Trophoblast cell (in vitro differentiated cells and primary cell): ENCODE data around the gene DEFB112. TPM values are rescaled to one million over a fixed set of nuclear protein-coding genes. Genes with fewer than 3 reads are reported as not detected.

Experiments used
- DNase-seq, 2 donors: peaks; one replicate each; pipeline ENCODE4 v3.0.0-alpha.2; 2016
- H2AFZ ChIP-seq: 2 replicates; pipeline ENCODE4 v1.6.1; 2013; ENCODE audit warnings: low read length, moderate library complexity, mild to moderate bottlenecking; ENCODE audit not compliant: insufficient read depth, poor library complexity
- H2AK5ac ChIP-seq: 2 replicates; pipeline ENCODE4 v1.6.1; 2013; ENCODE audit warnings: mild to moderate bottlenecking, low read length
- H2BK120ac ChIP-seq: 2 replicates; pipeline ENCODE4 v1.6.1; 2013; ENCODE audit warnings: low read length, mild to moderate bottlenecking, moderate library complexity; ENCODE audit not compliant: insufficient read depth, poor library complexity
- H2BK12ac ChIP-seq: 2 replicates; pipeline ENCODE4 v1.6.1; 2013; ENCODE audit warnings: mild to moderate bottlenecking, low read length, moderate library complexity
- H2BK5ac ChIP-seq: 2 replicates; pipeline ENCODE4 v1.6.1; 2013; ENCODE audit warnings: low read length, low read depth, moderate library complexity, mild to moderate bottlenecking; ENCODE audit not compliant: poor library complexity
- H3K14ac ChIP-seq: 2 replicates; pipeline ENCODE4 v1.6.1; 2013; ENCODE audit warnings: mild to moderate bottlenecking, low read length
- H3K18ac ChIP-seq: 2 replicates; pipeline ENCODE4 v1.6.1; 2013; ENCODE audit warnings: mild to moderate bottlenecking, low read length
- H3K23ac ChIP-seq: 2 replicates; pipeline ENCODE4 v1.6.1; 2013; ENCODE audit warnings: low read length
- H3K27ac ChIP-seq: 2 replicates; pipeline ENCODE4 v1.5.1; 2013; ENCODE audit warnings: low read depth, mild to moderate bottlenecking, inconsistent platforms, low read length, moderate library complexity
- H3K27me3 ChIP-seq: 2 replicates; pipeline ENCODE4 v1.6.1; 2013; ENCODE audit warnings: inconsistent platforms, mild to moderate bottlenecking, low read length, moderate library complexity; ENCODE audit not compliant: insufficient read depth
- H3K36me3 ChIP-seq, 2 experiments: 1 replicate in 1 of 2; 2 replicates in 1 of 2; pipeline ENCODE4 v1.6.1; 2013; ENCODE audit warnings: low read length in 2 of 2, mild to moderate bottlenecking in 2 of 2, moderate library complexity in 1 of 2; ENCODE audit not compliant: insufficient read depth in 2 of 2, control insufficient read depth in 1 of 2
- H3K4ac ChIP-seq: 2 replicates; pipeline ENCODE4 v1.6.1; 2013; ENCODE audit warnings: low read depth, mild to moderate bottlenecking, low read length, moderate library complexity
- H3K4me1 ChIP-seq, 2 experiments: 1 replicate in 1 of 2; 2 replicates in 1 of 2; pipeline ENCODE4 v1.6.1; 2013; ENCODE audit warnings: low read length in 2 of 2, mild to moderate bottlenecking in 2 of 2, moderate library complexity in 1 of 2; ENCODE audit not compliant: insufficient read depth in 2 of 2, control insufficient read depth in 1 of 2
- H3K4me2 ChIP-seq: 2 replicates; pipeline ENCODE4 v1.6.1; 2013; ENCODE audit warnings: inconsistent platforms, mild to moderate bottlenecking, low read length, moderate library complexity
- H3K4me3 ChIP-seq: 2 replicates; pipeline ENCODE4 v1.5.1; 2013; ENCODE audit warnings: mild to moderate bottlenecking, low read depth, low read length, inconsistent platforms
- H3K79me1 ChIP-seq: one replicate; pipeline ENCODE4 v1.6.1; 2013; ENCODE audit warnings: low read length
- H3K79me2 ChIP-seq: 2 replicates; pipeline ENCODE4 v1.6.1; 2013; ENCODE audit warnings: low read length, mild to moderate bottlenecking; ENCODE audit not compliant: control insufficient read depth, insufficient read depth, poor library complexity
- H3K9ac ChIP-seq: 2 replicates; pipeline ENCODE4 v1.6.1; 2013; ENCODE audit warnings: mild to moderate bottlenecking, low read length
- H3K9me3 ChIP-seq: 2 replicates; pipeline ENCODE4 v1.6.1; 2013; ENCODE audit warnings: low read depth, mild to moderate bottlenecking, control low read depth, inconsistent platforms, low read length; ENCODE audit not compliant: insufficient read depth
- H4K12ac ChIP-seq: 2 replicates; pipeline ENCODE4 v1.6.1; 2013; ENCODE audit warnings: low read depth, mild to moderate bottlenecking, low read length, moderate library complexity
- H4K8ac ChIP-seq: 2 replicates; pipeline ENCODE4 v1.6.1; 2013; ENCODE audit warnings: low read depth, mild to moderate bottlenecking, low read length, moderate library complexity
- H4K91ac ChIP-seq: one replicate; pipeline ENCODE4 v1.6.1; 2013; ENCODE audit warnings: low read depth, mild to moderate bottlenecking, low read length, moderate library complexity
- WGBS: extraction: QIAGEN DNeasy Blood & Tissue Kit; methylation state at CpG from one replicate; pipeline ENCODE4 v1.1.7; 2013; ENCODE audit warnings: missing lambda C conversion rate; ENCODE audit not compliant: insufficient read length, insufficient coverage; ENCODE audit errors: extremely low coverage; 5-methylcytosine and 5-hydroxymethylcytosine counted together
- polyA plus RNA-seq: library from polyadenylated mRNA; stranded (reverse); fragments of 200-250 nt; gene quantifications from 2 replicates; pipeline ENCODE4 v1.2.3, GENCODE V29; 2013

The DEFB112 gene, protein sequence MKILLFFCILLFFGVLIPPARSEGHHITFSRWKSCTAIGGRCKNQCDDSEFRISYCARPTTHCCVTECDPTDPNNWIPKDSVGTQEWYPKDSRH
- not detected in 2 replicates for polyA plus RNA-seq

DNA sequence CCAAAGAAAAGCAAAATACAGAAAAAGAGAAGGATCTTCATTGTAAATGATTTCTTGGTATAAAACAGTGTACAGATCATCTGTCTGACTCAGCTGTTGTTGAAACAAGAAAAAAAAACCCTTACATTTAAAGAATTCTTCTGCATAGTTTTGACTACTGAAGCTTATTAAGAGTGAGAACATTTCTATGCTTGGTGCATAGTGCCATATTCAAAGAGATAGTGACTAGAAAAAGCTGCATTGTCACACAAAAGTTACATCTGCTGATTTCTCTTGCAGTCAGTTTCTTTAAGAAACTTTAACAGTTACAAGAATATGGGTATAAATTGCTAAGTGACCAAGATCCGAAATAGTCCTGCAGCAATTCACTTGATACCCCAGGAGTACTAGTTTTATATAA, at the start of gene DEFB112:
DEFB112 (minus strand) TSS at position 101 of the 400 bp plus-strand sequence; CDS start at position 41, 60 bp downstream.
- Histone ChIP-seq H3K9ac (no peak within 1 kb of the TSS), H3K4ac (no peak within 1 kb of the TSS), H2AK5ac (no peak within 1 kb of the TSS), H3K79me1 (no peaks in the 10 kb centered on the region), H3K9me3 (no peaks in the 10 kb centered on the region), H2AFZ (no peak within 1 kb of the TSS), H4K12ac (no peak within 1 kb of the TSS), H3K18ac (no peak within 1 kb of the TSS), H3K4me1 (no peaks in the 10 kb centered on the region), H3K14ac (no peak within 1 kb of the TSS), H3K4me3 (no peak within 1 kb of the TSS), H3K4me2 (no peak within 1 kb of the TSS), H3K27ac (no peak within 1 kb of the TSS), H3K27me3 (no peaks in the 10 kb centered on the region), H3K23ac (no peak within 1 kb of the TSS), H2BK12ac (no peak within 1 kb of the TSS), H4K91ac (no peak within 1 kb of the TSS), H2BK120ac (no peak within 1 kb of the TSS), H4K8ac (no peak within 1 kb of the TSS), H3K36me3 (no peaks in the 10 kb centered on the region), H3K79me2 (no peaks in the 10 kb centered on the region), H2BK5ac (no peak within 1 kb of the TSS)
- DNase-seq: no peak
- WGBS: no CpG with 5 or more reads among the region's 1 CpG

DNA sequence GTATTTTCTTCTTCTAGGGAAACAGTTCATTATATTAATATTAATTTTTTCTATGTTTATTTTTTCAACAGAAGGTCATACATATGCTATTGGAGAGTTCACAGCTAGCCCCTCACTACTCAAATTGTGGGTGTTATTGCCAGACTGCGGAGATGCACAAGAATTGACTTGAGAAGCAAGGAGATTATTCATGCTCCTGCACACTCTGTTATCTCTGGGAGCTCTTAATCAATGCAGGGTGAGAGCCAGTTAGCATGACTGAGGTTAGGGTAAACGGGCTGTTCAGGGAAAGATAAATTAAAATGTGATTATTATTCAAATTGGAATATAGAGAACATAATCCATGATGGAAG, 48.9 kb upstream of the DEFB112 start:
- Histone ChIP-seq H3K18ac (no peak overlapping the region), H2BK12ac (no peak overlapping the region), H3K14ac (no peak overlapping the region), H3K4me1 (peaks cover 0 to 2% of the 10 kb centered on the region in 2 experiments), H4K12ac (no peak overlapping the region), H3K36me3 (no peaks in the 10 kb centered on the region), H2BK5ac (no peak overlapping the region), H3K4me3 (no peak overlapping the region), H2AFZ (no peak overlapping the region), H3K4ac (no peak overlapping the region), H3K23ac (no peak overlapping the region), H3K79me2 (no peaks in the 10 kb centered on the region), H2AK5ac (no peak overlapping the region), H3K9ac (no peak overlapping the region), H3K79me1 (no peaks in the 10 kb centered on the region), H4K8ac (no peak overlapping the region), H3K4me2 (no peak overlapping the region), H3K27me3 (no peaks in the 10 kb centered on the region), H2BK120ac (no peak overlapping the region), H3K9me3 (no peaks in the 10 kb centered on the region), H4K91ac (no peak overlapping the region), H3K27ac (no peak overlapping the region)
- WGBS: no CpG with 5 or more reads among the region's 2 CpGs
- no peak for DNase-seq

DNA sequence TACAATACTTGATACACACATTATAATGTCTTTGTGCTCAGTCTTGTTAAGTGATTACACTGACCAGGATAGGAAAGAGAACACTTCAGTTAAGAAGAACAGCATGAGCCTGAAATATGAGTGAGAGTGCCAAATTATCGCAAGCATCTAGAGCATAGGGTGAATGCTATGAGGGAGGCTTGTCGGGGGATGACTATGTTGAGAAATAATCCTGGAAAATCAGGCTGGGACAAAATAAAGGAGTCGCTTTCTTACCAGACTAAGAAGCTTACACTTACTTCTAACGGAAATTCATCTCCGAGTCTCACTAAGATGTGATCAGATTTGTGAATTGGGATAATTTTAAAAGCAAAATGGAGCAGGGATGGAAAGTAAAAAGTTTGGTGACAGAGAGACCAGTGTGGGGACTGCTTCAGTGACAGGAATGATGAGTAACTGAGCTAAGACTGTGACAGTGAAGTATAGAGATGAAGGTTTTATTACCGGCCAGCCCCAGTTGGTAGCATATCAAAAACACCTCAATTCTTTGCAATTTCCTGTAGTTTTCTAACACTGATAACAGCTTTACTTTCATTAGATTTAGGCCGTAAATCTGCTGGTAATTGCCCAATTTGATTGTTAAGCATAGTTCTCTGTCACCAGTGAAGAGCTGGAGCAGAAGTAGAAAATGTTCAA, 48.4 kb upstream of the DEFB112 start:
- H3K36me3 ChIP-seq: no peaks in the 10 kb centered on the region
- no peak overlapping the region for H3K23ac ChIP-seq
- H4K8ac ChIP-seq: no peak overlapping the region
- no peaks in the 10 kb centered on the region for H3K27me3 ChIP-seq
- H3K4me2 ChIP-seq: no peak overlapping the region
- DNase-seq: peak; percentile 5 to 9
- WGBS: no CpG with 5 or more reads among the region's 7 CpGs
- H4K91ac ChIP-seq: no peak overlapping the region
- no peak overlapping the region for H3K4ac ChIP-seq
- no peak overlapping the region for H2BK12ac ChIP-seq
- H3K27ac ChIP-seq: no peak overlapping the region
- H3K79me1 ChIP-seq: no peaks in the 10 kb centered on the region
- no peak overlapping the region for H2AK5ac ChIP-seq
- H3K14ac ChIP-seq: no peak overlapping the region
- H2BK120ac ChIP-seq: no peak overlapping the region
- no peak overlapping the region for H2AFZ ChIP-seq
- no peak overlapping the region for H4K12ac ChIP-seq
- no peak overlapping the region for H2BK5ac ChIP-seq
- no peaks in the 10 kb centered on the region for H3K9me3 ChIP-seq
- no peak overlapping the region for H3K18ac ChIP-seq
- no peak overlapping the region for H3K9ac ChIP-seq
- H3K4me1 ChIP-seq: peaks cover 0 to 2% of the 10 kb centered on the region in 2 experiments
- no peak overlapping the region for H3K4me3 ChIP-seq
- no peaks in the 10 kb centered on the region for H3K79me2 ChIP-seq

DNA sequence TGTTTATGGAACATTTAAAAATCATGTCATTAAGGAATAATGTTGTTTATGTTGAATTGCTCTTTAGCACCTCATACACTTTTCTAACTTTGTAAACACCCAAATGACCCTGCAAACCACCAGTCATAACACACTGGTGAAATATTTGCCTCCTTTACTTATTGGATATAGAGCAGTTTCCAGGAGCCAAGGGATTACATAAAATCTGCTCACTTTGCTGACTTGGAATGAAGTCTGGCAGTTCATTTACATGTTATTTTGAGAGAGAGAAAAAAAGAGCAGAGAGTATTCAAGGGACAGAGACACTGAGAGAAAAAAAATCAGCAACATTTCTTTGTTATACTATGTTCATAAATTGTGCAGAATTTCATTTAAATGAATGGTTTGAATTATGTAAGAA, 46.6 kb upstream of the DEFB112 start:
- Histone ChIP-seq H3K9me3 (no peaks in the 10 kb centered on the region), H3K27ac (no peak overlapping the region), H3K4me2 (no peak overlapping the region), H4K8ac (no peak overlapping the region), H3K14ac (no peak overlapping the region), H3K18ac (no peak overlapping the region), H3K79me2 (no peaks in the 10 kb centered on the region), H3K9ac (no peak overlapping the region), H2BK12ac (no peak overlapping the region), H4K91ac (no peak overlapping the region), H3K4ac (no peak overlapping the region), H2AFZ (no peak overlapping the region), H3K79me1 (no peaks in the 10 kb centered on the region), H4K12ac (no peak overlapping the region), H2BK5ac (no peak overlapping the region), H3K4me1 (peaks cover 0 to 2% of the 10 kb centered on the region in 2 experiments), H3K27me3 (no peaks in the 10 kb centered on the region), H2BK120ac (no peak overlapping the region), H3K36me3 (no peaks in the 10 kb centered on the region), H3K23ac (no peak overlapping the region), H2AK5ac (no peak overlapping the region), H3K4me3 (no peak overlapping the region)
- DNase-seq: no peak
